Measurements from ENCODE around the gene SPDEF.

GRCh38 chr6:34535646-34536045, 20.5 kb downstream of the SPDEF start:
- TF ChIP-seq POLR2A (IDR thresholded peaks at IDR 0.05), result no peak
- TF ChIP-seq CTCF (IDR thresholded peaks at IDR 0.05), result no peak

All from body of pancreas (tissue), 4 donors.